H9 (cell line): ENCODE data around the gene ZNF524. TPM values are rescaled to one million over a fixed set of nuclear protein-coding genes. Genes with fewer than 3 reads are reported as not detected.

Experiments used
- DNase-seq: peaks from one replicate; pipeline ENCODE4 v3.0.0-alpha.2; 2017
- H2AFZ ChIP-seq: one replicate; pipeline ENCODE4 v1.6.1; 2013; ENCODE audit warnings: mild to moderate bottlenecking, low read length, control low read depth, moderate library complexity
- H2AK5ac ChIP-seq: 2 replicates; pipeline ENCODE4 v1.6.1; 2013; ENCODE audit warnings: low read length, control low read depth, mixed read lengths; ENCODE audit not compliant: insufficient read length
- H2BK120ac ChIP-seq: one replicate; pipeline ENCODE4 v1.6.1; 2013; ENCODE audit warnings: low read depth, mild to moderate bottlenecking, low read length, control low read depth, inconsistent platforms; ENCODE audit not compliant: poor library complexity, severe bottlenecking
- H2BK12ac ChIP-seq: 2 replicates; pipeline ENCODE4 v1.6.1; 2013; ENCODE audit warnings: low read length, control low read depth, mixed read lengths, low read depth; ENCODE audit not compliant: insufficient read length
- H2BK15ac ChIP-seq: 2 replicates; pipeline ENCODE4 v1.6.1; 2013; ENCODE audit warnings: low read depth, low read length, control low read depth
- H2BK20ac ChIP-seq: one replicate; pipeline ENCODE4 v1.6.1; 2013; ENCODE audit warnings: low read depth, mild to moderate bottlenecking, low read length, control low read depth, inconsistent platforms; ENCODE audit not compliant: poor library complexity, severe bottlenecking
- H2BK5ac ChIP-seq: 2 replicates; pipeline ENCODE4 v1.6.1; 2013; ENCODE audit warnings: low read length, control low read depth, mixed read lengths; ENCODE audit not compliant: insufficient read length
- H3K14ac ChIP-seq: 2 replicates; pipeline ENCODE4 v1.6.1; 2013; ENCODE audit warnings: low read length, control low read depth; ENCODE audit not compliant: insufficient read depth
- H3K18ac ChIP-seq: 2 replicates; pipeline ENCODE4 v1.6.1; 2013; ENCODE audit warnings: low read depth, mild to moderate bottlenecking, mixed read lengths, low read length, control low read depth; ENCODE audit not compliant: insufficient read length
- H3K23ac ChIP-seq: 2 replicates; pipeline ENCODE4 v1.6.1; 2013; ENCODE audit warnings: low read length, control low read depth, mixed read lengths, low read depth; ENCODE audit not compliant: insufficient read length
- H3K23me2 ChIP-seq: 2 replicates; pipeline ENCODE4 v1.6.1; 2013; ENCODE audit warnings: low read depth, mild to moderate bottlenecking, mixed read lengths, low read length, control low read depth; ENCODE audit not compliant: insufficient read length, poor library complexity, severe bottlenecking
- H3K27ac ChIP-seq: 2 replicates; pipeline ENCODE4 v1.5.1; 2013; ENCODE audit warnings: low read length, control low read depth, mixed read lengths, low read depth; ENCODE audit not compliant: insufficient read length
- H3K27me3 ChIP-seq: 2 replicates; pipeline ENCODE4 v1.6.1; 2013; ENCODE audit warnings: low read length, control low read depth, inconsistent platforms; ENCODE audit not compliant: insufficient read depth
- H3K4ac ChIP-seq: 2 replicates; pipeline ENCODE4 v1.6.1; 2013; ENCODE audit warnings: low read depth, mild to moderate bottlenecking, control low read depth, inconsistent platforms, low read length, moderate library complexity
- H3K4me1 ChIP-seq: 2 replicates; pipeline ENCODE4 v1.6.1; 2013; ENCODE audit warnings: low read length, control low read depth, inconsistent platforms; ENCODE audit not compliant: insufficient read depth
- H3K4me2 ChIP-seq: 2 replicates; pipeline ENCODE4 v1.6.1; 2013; ENCODE audit warnings: low read length, control low read depth, mixed read lengths; ENCODE audit not compliant: insufficient read length, insufficient read depth
- H3K56ac ChIP-seq: 2 replicates; pipeline ENCODE4 v1.6.1; 2013; ENCODE audit warnings: low read depth, mild to moderate bottlenecking, mixed read lengths, low read length, control low read depth; ENCODE audit not compliant: insufficient read length
- H3K79me1 ChIP-seq: 2 replicates; pipeline ENCODE4 v1.6.1; 2013; ENCODE audit warnings: low read depth, mild to moderate bottlenecking, moderate library complexity, low read length, control low read depth, inconsistent platforms; ENCODE audit not compliant: insufficient read depth, poor library complexity, severe bottlenecking
- H3K79me2 ChIP-seq: 2 replicates; pipeline ENCODE4 v1.6.1; 2013; ENCODE audit warnings: low read length, control low read depth, inconsistent platforms; ENCODE audit not compliant: insufficient read depth
- H3K9ac ChIP-seq: 2 replicates; pipeline ENCODE4 v1.6.1; 2013; ENCODE audit warnings: low read length, control low read depth, mixed read lengths; ENCODE audit not compliant: insufficient read length; ENCODE audit errors: extremely low read depth
- H3K9me3 ChIP-seq: one replicate; pipeline ENCODE4 v1.6.1; 2013; ENCODE audit warnings: low read depth, low read length, inconsistent platforms; ENCODE audit not compliant: control insufficient read depth
- H3T11ph ChIP-seq: one replicate; pipeline ENCODE4 v1.6.1; 2013; ENCODE audit warnings: mild to moderate bottlenecking, low read length, control low read depth, inconsistent platforms
- H4K20me1 ChIP-seq: one replicate; pipeline ENCODE4 v1.6.1; 2013; ENCODE audit not compliant: control insufficient read depth, insufficient read length, insufficient read depth
- H4K5ac ChIP-seq: 2 replicates; pipeline ENCODE4 v1.6.1; 2013; ENCODE audit warnings: low read depth, mild to moderate bottlenecking, mixed read lengths, low read length, control low read depth; ENCODE audit not compliant: insufficient read length
- H4K8ac ChIP-seq: replicated peaks from 2 replicates; pipeline ENCODE4 v1.6.1; 2013; ENCODE audit warnings: low read length, control low read depth, mixed read lengths, low read depth; ENCODE audit not compliant: insufficient read length
- H4K91ac ChIP-seq: 2 replicates; pipeline ENCODE4 v1.6.1; 2013; ENCODE audit warnings: low read depth, mild to moderate bottlenecking, moderate library complexity, mixed read lengths, low read length, control low read depth; ENCODE audit not compliant: insufficient read length
- H3K27ac Mint-ChIP-seq, 3 experiments: 2 replicates in 2 of 3; 3 replicates in 1 of 3; pipeline ENCODE4 v1.8.0; 2020 to 2021; ENCODE audit warnings: mixed read lengths in 3 of 3, mild to moderate bottlenecking in 1 of 3, moderate library complexity in 1 of 3
- H3K27me3 Mint-ChIP-seq: 2 replicates; pipeline ENCODE4 v1.8.0; 2021; ENCODE audit warnings: low read depth, mild to moderate bottlenecking, moderate library complexity, mixed read lengths
- H3K36me3 Mint-ChIP-seq, 3 experiments: 2 replicates in 2 of 3; 3 replicates in 1 of 3; pipeline ENCODE4 v1.8.0; 2020 to 2021; ENCODE audit warnings: low read depth in 3 of 3, mixed read lengths in 3 of 3; ENCODE audit not compliant: insufficient read depth in 1 of 3
- H3K4me1 Mint-ChIP-seq, 2 experiments: 2 replicates each; pipeline ENCODE4 v1.8.0; 2020; ENCODE audit warnings: mixed read lengths in 2 of 2
- H3K4me3 Mint-ChIP-seq, 2 experiments: 2 replicates in 1 of 2; 3 replicates in 1 of 2; pipeline ENCODE4 v1.8.0; 2020 to 2021; ENCODE audit warnings: mild to moderate bottlenecking in 2 of 2, mixed read lengths in 2 of 2, moderate library complexity in 1 of 2
- H3K9me3 Mint-ChIP-seq, 2 experiments: 2 replicates in 1 of 2; 3 replicates in 1 of 2; pipeline ENCODE4 v1.8.0; 2020; ENCODE audit warnings: mild to moderate bottlenecking in 2 of 2, mixed read lengths in 2 of 2, moderate library complexity in 1 of 2
- CTCF ChIP-seq: fragments of 200-600 bp; sonication (generic); conservative IDR thresholded peaks from 3 replicates; pipeline ENCODE4 v1.8.0; 2021; ENCODE audit warnings: antibody characterized with exemption, mild to moderate bottlenecking
- WGBS: extraction: QIAGEN DNeasy Blood & Tissue Kit; methylation state at CpG from one replicate; pipeline ENCODE4 v1.1.7; 2013; ENCODE audit warnings: missing lambda C conversion rate, low lambda C conversion rate, mixed read lengths; ENCODE audit not compliant: insufficient read length; ENCODE audit errors: extremely low coverage; 5-methylcytosine and 5-hydroxymethylcytosine counted together
- total RNA-seq: library from RNA; stranded (reverse); gene quantifications from 2 replicates; pipeline ENCODE4 v1.2.1, GENCODE V29; 2021

The ZNF524 gene
- total RNA-seq, 1 experiment from 2014 or later = 3.0 TPM

- Histone ChIP-seq H3K9ac (no peak overlapping the region), H3K9me3 (no peaks in the 10 kb centered on the region), H3K23ac (no peak overlapping the region), H4K91ac (no peak overlapping the region), H3K4me1 (0 out of 2 replicates have a peak, but pooled peaks cover 2% of the 10 kb centered on the region), H2BK5ac (no peak overlapping the region), H2BK120ac (no peak overlapping the region), H4K20me1 (no peaks in the 10 kb centered on the region), H2AK5ac (no peak overlapping the region), H3K79me1 (peaks cover 6% of the 10 kb centered on the region), H3K23me2 (peaks cover 30% of the 10 kb centered on the region), H2BK12ac (no peak overlapping the region), H3K56ac (no peak overlapping the region), H4K8ac (no peak overlapping the region), H3K27ac (no peak overlapping the region), H2BK15ac (no peak overlapping the region), H3K18ac (no peak overlapping the region), H3K27me3 (no peaks in the 10 kb centered on the region), H3K4ac (no peak overlapping the region), H3K79me2 (peaks cover 11% of the 10 kb centered on the region; the same call in 1 of the 2 replicates), H3T11ph (no peak overlapping the region), H4K5ac (no peak overlapping the region), H2AFZ (no peak overlapping the region), H2BK20ac (no peak overlapping the region), H3K14ac (no peak overlapping the region), H3K4me2 (no peak overlapping the region)
- H3K4me1 Mint-ChIP-seq = peaks cover 34 to 44% of the 10 kb centered on the region in 2 experiments
- H3K27me3 Mint-ChIP-seq = peaks cover 4% of the 10 kb centered on the region; the same call in 1 of the 2 replicates
- H3K9me3 Mint-ChIP-seq = peaks cover 0 to 4% of the 10 kb centered on the region in 2 experiments; a peak in 3 of 5 replicates
- peak overlapping the region in 1 of 2 experiments; percentile 60; a peak in 2 of 5 replicates for H3K4me3 Mint-ChIP-seq
- H3K36me3 Mint-ChIP-seq = peaks cover 13 to 16% (median 14%) of the 10 kb centered on the region in 3 experiments
- peak; percentile 67 for DNase-seq
- TF ChIP-seq CTCF = peak; percentile 67
- no CpG with 5 or more reads among the region's 6 CpGs for WGBS
- peak overlapping the region in 1 of 3 experiments; percentile 96; a peak in 3 of 7 replicates for H3K27ac Mint-ChIP-seq
These were observed 38.8 kb downstream of the ZNF524 start for GRCh38 chr19:55638864-55639359.
